ENCODE measurements around the gene CCNJL. TPM values are rescaled to one million over a fixed set of nuclear protein-coding genes. Genes with fewer than 3 reads are reported as not detected.

Gene CCNJL
- total and polyA plus RNA-seq, 2 of the 8 experiments (the other 6 are each of a cell fraction or from before 2014, with no cell fraction given) = 34.6 to 44.7 TPM

- Histone ChIP-seq H2AFZ (ENCODE audit: low read length) (no peak overlapping the region), H4K20me1 (replicated peaks in 1 of 2; ENCODE audit: control insufficient read depth in 1 of 2, insufficient read depth in 2 of 2, low read length in 2 of 2) (no peaks in the 10 kb centered on the region), H3K4me2 (ENCODE audit: insufficient read depth in 1 of 2, low read depth in 2 of 2, low read length in 2 of 2) (no peak overlapping the region), H3K14ac (ENCODE audit: insufficient read length) (no peak overlapping the region), H2BK20ac (ENCODE audit: low read length) (no peak overlapping the region), H3K56ac (replicated peaks; ENCODE audit: insufficient read length, low read depth, low read length) (no peak overlapping the region), H2BK5ac (ENCODE audit: low read depth, low read length) (no peak overlapping the region), H3K79me2 (ENCODE audit: control insufficient read depth in 1 of 2, insufficient read depth in 2 of 2, low read length in 2 of 2) (no peaks in the 10 kb centered on the region), H4K91ac (replicated peaks; ENCODE audit: insufficient read length, low read length) (no peak overlapping the region), H3K4me1 (replicated peaks in 1 of 4; ENCODE audit: control insufficient read depth in 3 of 4, insufficient read depth in 4 of 4, low read length in 3 of 4) (peaks cover 0 to 2% (median 1%) of the 10 kb centered on the region in 4 experiments; a peak in 6 of 7 replicates), H3K23ac (ENCODE audit: insufficient read length) (no peak overlapping the region), H3K36me3 (ENCODE audit: control insufficient read depth in 2 of 4, insufficient read depth in 4 of 4, low read length in 3 of 4) (no peaks in the 10 kb centered on the region), H3K9me3 (ENCODE audit: insufficient read depth in 2 of 2, low read depth in 1 of 2, low read length in 1 of 2) (no peaks in the 10 kb centered on the region), H3K18ac (ENCODE audit: extremely low read depth, low read length) (no peak overlapping the region), H2BK120ac (replicated peaks; ENCODE audit: low read depth, low read length) (no peak overlapping the region), H3K79me1 (ENCODE audit: low read depth, low read length) (no peaks in the 10 kb centered on the region), H3K23me2 (ENCODE audit: low read depth, low read length) (no peaks in the 10 kb centered on the region), H2BK15ac (ENCODE audit: low read length) (no peak overlapping the region), H3K27me3 (replicated peaks in 1 of 4; ENCODE audit: control insufficient read depth in 3 of 4, extremely low read depth in 1 of 4, insufficient read depth in 3 of 4, low read length in 3 of 4) (no peaks in the 10 kb centered on the region; a peak in 1 of 7 replicates), H2BK12ac (ENCODE audit: low read depth, low read length) (no peak overlapping the region), H3K4me3 (ENCODE audit: extremely low read depth in 1 of 4, insufficient read depth in 2 of 4, low read depth in 3 of 4, low read length in 4 of 4) (no peak overlapping the region), H2AK5ac (ENCODE audit: low read depth, low read length) (no peak overlapping the region), H3K4ac (replicated peaks; ENCODE audit: insufficient read length, low read depth, low read length) (no peak overlapping the region), H3K27ac (ENCODE audit: low read depth, low read length) (no peak overlapping the region), H3K9ac (replicated peaks in 1 of 4; ENCODE audit: extremely low read depth in 1 of 4, low read depth in 3 of 4, low read length in 3 of 4) (no peak overlapping the region), H4K5ac (ENCODE audit: insufficient read length, low read depth, low read length) (no peak overlapping the region), H4K8ac (ENCODE audit: extremely low read depth, insufficient read depth, low read length) (no peak overlapping the region; the same call in 1 of the 2 replicates)
- whole genome bisulfite sequencing, 2 experiments (ENCODE audit: extremely low coverage in 1 of 2, insufficient coverage in 1 of 2, insufficient read length in 1 of 2, insufficient replicate concordance in 2 of 2, low coverage in 1 of 2, low lambda C conversion rate in 2 of 2, missing lambda C conversion rate in 1 of 2) = 86% methylated on average over 7 of the region's 7 CpGs; no CpG with 5 or more reads in 1 of the 2 experiments
- ChIA-PET POLR2A (ENCODE audit: partially characterized antibody) (no interaction called here), CTCF (ENCODE audit: partially characterized antibody) (interaction anchor here (0.7 to 6.1 kb wide), 7 partner anchors 10 to 917 kb away, joined by 3 to 30 read pairs (median 5); no protein-coding TSS in a partner anchor)
- DNase-seq (ENCODE audit: low read depth in 1 of 2, low spot score in 2 of 2) (no peak), FAIRE-seq (no peak)
- TF ChIP-seq E2F6 (IDR thresholded peaks at IDR 0.05) (no peak), BCL11A (IDR thresholded peaks at IDR 0.05; ENCODE audit: low read depth in 2 of 2, low read length in 2 of 2) (no peak), CTCF (IDR thresholded peaks at IDR 0.05; ENCODE audit: control extremely low read depth in 1 of 3, insufficient read depth in 1 of 3, low read depth in 1 of 3, low read length in 3 of 3) (no peak), SP2 (IDR thresholded peaks at IDR 0.05; ENCODE audit: low read length) (no peak), SUZ12 (IDR thresholded peaks at IDR 0.05; ENCODE audit: low read length) (no peak), CHD1 (IDR thresholded peaks at IDR 0.05; ENCODE audit: low read depth, low read length) (no peak), TBP (IDR thresholded peaks at IDR 0.05; ENCODE audit: low read depth, low read length) (no peak), SIX5 (IDR thresholded peaks at IDR 0.05; ENCODE audit: low read depth, low read length) (no peak), SIRT6 (IDR thresholded peaks at IDR 0.05; ENCODE audit: low read length) (no peak), TCF12 (IDR thresholded peaks at IDR 0.05; ENCODE audit: low read depth, low read length) (no peak)
- TF ChIP-seq, protein P1, sequence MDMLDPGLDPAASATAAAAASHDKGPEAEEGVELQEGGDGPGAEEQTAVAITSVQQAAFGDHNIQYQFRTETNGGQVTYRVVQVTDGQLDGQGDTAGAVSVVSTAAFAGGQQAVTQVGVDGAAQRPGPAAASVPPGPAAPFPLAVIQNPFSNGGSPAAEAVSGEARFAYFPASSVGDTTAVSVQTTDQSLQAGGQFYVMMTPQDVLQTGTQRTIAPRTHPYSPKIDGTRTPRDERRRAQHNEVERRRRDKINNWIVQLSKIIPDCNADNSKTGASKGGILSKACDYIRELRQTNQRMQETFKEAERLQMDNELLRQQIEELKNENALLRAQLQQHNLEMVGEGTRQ (IDR thresholded peaks at IDR 0.05; ENCODE audit: low read length) = no peak
These were observed 45.0 kb upstream of the CCNJL start for GRCh38 chr5:160357394-160357793.

All from H1 (cell line).